HepG2 (cell line): ENCODE results near the gene CCDC106. TPM values are rescaled to one million over a fixed set of nuclear protein-coding genes. Genes with fewer than 3 reads are reported as not detected.

Experiments used
- DNMT3B ChIP-seq: conservative IDR thresholded peaks from 2 replicates; pipeline ENCODE4 v1.6.1; 2016; ENCODE audit warnings: missing biosample characterization, control low read depth
- ELF3 ChIP-seq: IDR thresholded peaks from 2 replicates; pipeline ENCODE4 v1.6.1; 2016; ENCODE audit warnings: missing genetic modification reagents, missing compliant biosample characterization
- FOXO1 ChIP-seq: sonication (generic); formaldehyde crosslinking; IDR thresholded peaks from 2 replicates; pipeline ENCODE4 v1.4.0; 2020; ENCODE audit warnings: missing genetic modification reagents
- GRHL1 ChIP-seq: sonication (generic); formaldehyde crosslinking; conservative IDR thresholded peaks from 2 replicates; pipeline ENCODE4 v1.8.0; 2022; ENCODE audit warnings: missing genetic modification reagents
- HNRNPUL1 ChIP-seq: fragments of 200-400 bp; formaldehyde crosslinking; IDR thresholded peaks from 2 replicates; pipeline ENCODE4 v1.6.1; 2017; ENCODE audit warnings: low read depth, mild to moderate bottlenecking, low read length, moderate library complexity
- KDM2A ChIP-seq: sonication (generic); formaldehyde crosslinking; IDR thresholded peaks from 2 replicates; pipeline ENCODE4 v1.4.0; 2020; ENCODE audit warnings: low read depth, missing genetic modification reagents, borderline replicate concordance
- MXD3 ChIP-seq: IDR thresholded peaks from 2 replicates; pipeline ENCODE4 v1.6.1; 2016; ENCODE audit warnings: mild to moderate bottlenecking, missing biosample characterization, missing genetic modification reagents
- MXI1 ChIP-seq: IDR thresholded peaks from 3 replicates; pipeline ENCODE4 v1.6.1; 2012; ENCODE audit warnings: low read depth, low read length, inconsistent platforms, borderline replicate concordance
- ONECUT2 ChIP-seq: sonication (generic); formaldehyde crosslinking; IDR thresholded peaks from 2 replicates; pipeline ENCODE4 v1.4.0; 2020; ENCODE audit warnings: missing genetic modification reagents
- PAX8 ChIP-seq: sonication (generic); formaldehyde crosslinking; IDR thresholded peaks from 2 replicates; pipeline ENCODE4 v1.8.0; 2022; ENCODE audit warnings: mild to moderate bottlenecking, missing genetic modification reagents, borderline replicate concordance
- POLR2G ChIP-seq: fragments of 200-400 bp; formaldehyde crosslinking; IDR thresholded peaks from 2 replicates; pipeline ENCODE4 v1.6.1; 2018; ENCODE audit warnings: mild to moderate bottlenecking, low read depth, low read length, moderate library complexity
- SP4 ChIP-seq: sonication (generic); formaldehyde crosslinking; IDR thresholded peaks from 2 replicates; pipeline ENCODE4 v1.8.1; 2023; ENCODE audit warnings: mild to moderate bottlenecking, missing genetic modification reagents
- ZC3H13 ChIP-seq: sonication (generic); formaldehyde crosslinking; IDR thresholded peaks from 2 replicates; pipeline ENCODE4 v1.8.1; 2023; ENCODE audit warnings: mild to moderate bottlenecking, missing genetic modification reagents, moderate library complexity
- ZNF253 ChIP-seq: sonication (generic); formaldehyde crosslinking; IDR thresholded peaks from 2 replicates; pipeline ENCODE4 v1.8.0; 2022; ENCODE audit warnings: mild to moderate bottlenecking, missing genetic modification reagents, borderline replicate concordance
- ZNF557 ChIP-seq: sonication (generic); formaldehyde crosslinking; IDR thresholded peaks from 2 replicates; pipeline ENCODE4 v1.4.0; 2020; ENCODE audit warnings: missing genetic modification reagents
- ZNF709 ChIP-seq: sonication (generic); formaldehyde crosslinking; IDR thresholded peaks from 2 replicates; pipeline ENCODE4 v1.5.0; 2020; ENCODE audit warnings: mild to moderate bottlenecking, missing genetic modification reagents
- ZNF761 ChIP-seq: sonication (generic); formaldehyde crosslinking; conservative IDR thresholded peaks from 2 replicates; pipeline ENCODE4 v1.4.0; 2020; ENCODE audit warnings: mild to moderate bottlenecking, missing genetic modification reagents
- ZSCAN20 ChIP-seq: sonication (generic); formaldehyde crosslinking; IDR thresholded peaks from 2 replicates; pipeline ENCODE4 v1.4.0; 2020; ENCODE audit warnings: missing genetic modification reagents, mild to moderate bottlenecking, borderline replicate concordance
- ZSCAN9 ChIP-seq: IDR thresholded peaks from 2 replicates; pipeline ENCODE4 v1.6.1; 2016; ENCODE audit warnings: borderline replicate concordance
- ZXDC ChIP-seq: sonication (generic); formaldehyde crosslinking; IDR thresholded peaks from 2 replicates; pipeline ENCODE4 v1.5.0; 2020; ENCODE audit warnings: mild to moderate bottlenecking, missing genetic modification reagents
- polyA plus RNA-seq, 8 experiments: library from polyadenylated mRNA; depleted of rRNA in 3 of 8; stranded (reverse) in 7 of 8; unstranded in 1 of 8; fragments of >200 nt; fragmentation: Illumina TruSeq in 4 of 8; extraction: Trizol in 4 of 8; gene quantifications; 2 replicates each; pipeline versions ENCODE4 v1.2.1 to v1.2.3, GENCODE V29; 2011 to 2016; ENCODE audit warnings: low read depth in 4 of 8, missing spikeins in 1 of 8, mixed read lengths in 1 of 8; ENCODE audit not compliant: insufficient read depth in 1 of 8
- total RNA-seq, 5 experiments: library from RNA; depleted of rRNA; stranded (reverse); fragments of >200 nt; fragmentation: Illumina TruSeq; extraction: Trizol; gene quantifications; 2 replicates each; pipeline ENCODE4 v1.2.3, GENCODE V29; 2016; ENCODE audit warnings: low read depth in 1 of 5
- TF ChIP-seq, protein P1 (sequence below): sonication (generic); formaldehyde crosslinking; IDR thresholded peaks from 2 replicates; pipeline ENCODE4 v1.4.0; 2020; ENCODE audit warnings: missing genetic modification reagents
- TF ChIP-seq, protein P2 (sequence below): sonication (generic); formaldehyde crosslinking; IDR thresholded peaks from 2 replicates; pipeline ENCODE4 v1.8.1; 2023; ENCODE audit warnings: mild to moderate bottlenecking, missing genetic modification reagents, borderline replicate concordance
- TF ChIP-seq, protein P3 (sequence below): sonication (generic); formaldehyde crosslinking; IDR thresholded peaks from 2 replicates; pipeline ENCODE4 v1.8.0; 2022; ENCODE audit warnings: mild to moderate bottlenecking, missing genetic modification reagents, moderate library complexity

CCDC106 gene
- total and polyA plus RNA-seq, 2 of the 13 experiments (the other 11 are each of a cell fraction or from before 2014, with no cell fraction given), result 4.7 to 8.8 TPM

DNA sequence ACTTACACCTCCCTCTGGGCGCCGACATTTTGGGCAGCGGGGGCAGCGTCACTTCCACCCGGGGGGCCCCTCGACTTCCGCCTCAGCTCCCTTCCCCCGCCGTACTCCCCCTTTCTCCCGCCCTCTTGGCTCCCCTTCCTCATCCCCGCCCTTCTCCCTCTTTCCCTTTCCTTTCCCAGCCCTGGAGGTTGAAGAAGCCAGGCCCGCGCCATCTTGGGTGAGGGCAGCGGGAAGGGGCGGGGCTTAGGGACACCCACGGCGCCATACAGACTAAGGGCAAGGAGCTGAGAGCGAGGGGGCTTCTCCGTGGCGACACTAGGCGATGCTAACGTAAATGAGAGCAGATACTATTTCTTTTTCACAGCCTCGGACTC lies 48.6 kb upstream of the CCDC106 start, which contains the start of gene FIZ1 (continued):
- peak; percentile 85 for TF ChIP-seq ELF3 (CRISPR knock-in tag)
- TF ChIP-seq ZSCAN9 (CRISPR knock-in tag), result no peak
- TF ChIP-seq ZC3H13, result no peak; the same call in 1 of the 2 replicates
- no peak for TF ChIP-seq ZNF761 (CRISPR knock-in tag)
- no peak for TF ChIP-seq ZNF709
- no peak for TF ChIP-seq GRHL1 (CRISPR knock-in tag)
- no peak for TF ChIP-seq PAX8
- TF ChIP-seq, protein P1, sequence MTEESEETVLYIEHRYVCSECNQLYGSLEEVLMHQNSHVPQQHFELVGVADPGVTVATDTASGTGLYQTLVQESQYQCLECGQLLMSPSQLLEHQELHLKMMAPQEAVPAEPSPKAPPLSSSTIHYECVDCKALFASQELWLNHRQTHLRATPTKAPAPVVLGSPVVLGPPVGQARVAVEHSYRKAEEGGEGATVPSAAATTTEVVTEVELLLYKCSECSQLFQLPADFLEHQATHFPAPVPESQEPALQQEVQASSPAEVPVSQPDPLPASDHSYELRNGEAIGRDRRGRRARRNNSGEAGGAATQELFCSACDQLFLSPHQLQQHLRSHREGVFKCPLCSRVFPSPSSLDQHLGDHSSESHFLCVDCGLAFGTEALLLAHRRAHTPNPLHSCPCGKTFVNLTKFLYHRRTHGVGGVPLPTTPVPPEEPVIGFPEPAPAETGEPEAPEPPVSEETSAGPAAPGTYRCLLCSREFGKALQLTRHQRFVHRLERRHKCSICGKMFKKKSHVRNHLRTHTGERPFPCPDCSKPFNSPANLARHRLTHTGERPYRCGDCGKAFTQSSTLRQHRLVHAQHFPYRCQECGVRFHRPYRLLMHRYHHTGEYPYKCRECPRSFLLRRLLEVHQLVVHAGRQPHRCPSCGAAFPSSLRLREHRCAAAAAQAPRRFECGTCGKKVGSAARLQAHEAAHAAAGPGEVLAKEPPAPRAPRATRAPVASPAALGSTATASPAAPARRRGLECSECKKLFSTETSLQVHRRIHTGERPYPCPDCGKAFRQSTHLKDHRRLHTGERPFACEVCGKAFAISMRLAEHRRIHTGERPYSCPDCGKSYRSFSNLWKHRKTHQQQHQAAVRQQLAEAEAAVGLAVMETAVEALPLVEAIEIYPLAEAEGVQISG, result peak; percentile 82
- TF ChIP-seq FOXO1, result no peak
- TF ChIP-seq, protein P2, sequence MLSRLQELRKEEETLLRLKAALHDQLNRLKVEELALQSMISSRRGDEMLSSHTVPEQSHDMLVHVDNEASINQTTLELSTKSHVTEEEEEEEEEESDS (CRISPR knock-in tag), result no peak
- TF ChIP-seq ZSCAN20 (CRISPR knock-in tag), result no peak
- no peak for TF ChIP-seq ZXDC (CRISPR knock-in tag)
- TF ChIP-seq SP4 (CRISPR knock-in tag), result peak; percentile 76; the same call in 1 of the 2 replicates
- no peak for TF ChIP-seq HNRNPUL1
- TF ChIP-seq ZNF557, result no peak
- TF ChIP-seq POLR2G, result peak; percentile 74
- peak; percentile 33; the same call in 1 of the 2 replicates for TF ChIP-seq KDM2A (CRISPR knock-in tag)
- TF ChIP-seq ZNF253, result no peak
- TF ChIP-seq ONECUT2 (CRISPR knock-in tag), result no peak
- TF ChIP-seq DNMT3B, result no peak
- no peak; the same call in 2 of the 3 replicates for TF ChIP-seq MXI1
- no peak for TF ChIP-seq MXD3 (CRISPR knock-in tag)
- TF ChIP-seq, protein P3, sequence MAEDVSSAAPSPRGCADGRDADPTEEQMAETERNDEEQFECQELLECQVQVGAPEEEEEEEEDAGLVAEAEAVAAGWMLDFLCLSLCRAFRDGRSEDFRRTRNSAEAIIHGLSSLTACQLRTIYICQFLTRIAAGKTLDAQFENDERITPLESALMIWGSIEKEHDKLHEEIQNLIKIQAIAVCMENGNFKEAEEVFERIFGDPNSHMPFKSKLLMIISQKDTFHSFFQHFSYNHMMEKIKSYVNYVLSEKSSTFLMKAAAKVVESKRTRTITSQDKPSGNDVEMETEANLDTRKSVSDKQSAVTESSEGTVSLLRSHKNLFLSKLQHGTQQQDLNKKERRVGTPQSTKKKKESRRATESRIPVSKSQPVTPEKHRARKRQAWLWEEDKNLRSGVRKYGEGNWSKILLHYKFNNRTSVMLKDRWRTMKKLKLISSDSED (CRISPR knock-in tag), result no peak
